ENCODE data around the gene NKAIN2.

GRCh38 chr6:123879749-123880148 lies 76.1 kb downstream of the NKAIN2 start:
- TF ChIP-seq CTCF (IDR thresholded peaks at IDR 0.05 in 2 of 3, conservative IDR thresholded peaks at IDR 0.05 in 1 of 3; ENCODE audit: borderline replicate concordance in 1 of 3, insufficient read depth in 1 of 3, low read depth in 2 of 3, low read length in 2 of 3), result no peak
- TF ChIP-seq RAD21 (IDR thresholded peaks at IDR 0.05; ENCODE audit: low read depth), result no peak
